Heart left ventricle (tissue), 13 donors: ENCODE measurements around the gene TXNDC11.

Experiments
- CTCF ChIP-seq, 12 donors: fragments of 200-600 bp; sonication (generic) in 4 of 12; IDR thresholded peaks; one replicate each; pipeline versions ENCODE4 v1.5.0 to v1.8.0; 2018 to 2022; ENCODE audit warnings: antibody characterized with exemption in 12 of 12, mild to moderate bottlenecking in 5 of 12
- POLR2A ChIP-seq, 2 donors: fragments of 450-650 bp; IDR thresholded peaks; one replicate each; pipeline ENCODE4 v1.6.1; 2017; ENCODE audit warnings: antibody characterized with exemption in 2 of 2, mild to moderate bottlenecking in 2 of 2, moderate library complexity in 2 of 2
- donor health status: ischemic (EF 13 %, LVEDD 7.1; RV severe dilation, severe dysfunction).
- donor health status: DM: no; HTN: yes; CAD: no.
- donor health status: DM: no; HTN: no; CAD: no.
- donor health status: ischemic (EF 25% LVEDD 6.9; RV normal size, moderate dysfunction).
- donor health status: ischemic (EF 25% LVEDD 5.7; RV mildly dilated, moderate dysfunction).
- donor health status: ischemic (EF 35%, LVEDD 5.7; RV mildly dilated, moderate dysfunction).
- donor health status: nonischemic (EF 11% LVEDD 7.7; RV severe dilation, severe dysfunction).
- donor health status: DM: yes; HTN: yes; CAD: no.
- donor health status: PGD.
- donor health status: ischemic (EF 29% LVEDD 5.4; RV normal size, mild dysfunction).
- donor health status: nonischemic (EF 23%, LVEDD 6.1; RV moderate dilation, normal function).

- no peak for TF ChIP-seq CTCF (IDR thresholded peaks at IDR 0.05)
- TF ChIP-seq POLR2A (IDR thresholded peaks at IDR 0.05) = no peak
These were observed 46.3 kb upstream of the TXNDC11 start for GRCh38 chr16:11788914-11789313.
